ENCODE results near the gene FARP2.

FARP2 gene

DNA sequence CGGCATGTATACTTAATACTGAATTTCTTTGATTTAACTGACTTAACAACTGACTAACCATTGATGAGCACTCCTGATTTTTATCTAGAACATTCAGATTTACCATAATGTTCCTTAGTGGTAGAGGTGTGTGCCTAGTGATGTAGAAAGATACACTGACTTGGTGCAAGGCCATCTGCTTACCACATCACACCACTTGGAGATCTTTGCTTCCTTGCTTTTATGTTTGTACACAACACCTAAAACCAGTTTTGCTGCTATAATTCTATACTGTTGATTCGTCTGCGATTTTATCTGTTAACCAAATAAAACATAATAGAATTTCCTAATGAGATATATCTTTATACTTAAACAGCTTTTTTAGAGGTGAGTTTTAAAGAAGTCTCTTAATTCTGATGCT, 3.9 kb upstream of the FARP2 start:
- Histone ChIP-seq H3K27me3 (ENCODE audit: low read depth, low read length) (no peaks in the 10 kb centered on the region), H3K9me3 (ENCODE audit: control insufficient read depth in 1 of 2, low read length in 2 of 2) (no peaks in the 10 kb centered on the region), H3K36me3 (ENCODE audit: control insufficient read depth in 1 of 2, insufficient read depth in 2 of 2, low read length in 2 of 2) (peaks cover 48 to 57% of the 10 kb centered on the region in 2 donors), H3K27ac (ENCODE audit: low read length) (peak overlapping the region; percentile 6), H3K4me3 (ENCODE audit: low read depth in 1 of 2, low read length in 2 of 2) (no peak overlapping the region), H3K4me1 (ENCODE audit: control insufficient read depth in 1 of 2, insufficient read depth in 2 of 2, low read length in 2 of 2) (peaks cover under 1 to 9% of the 10 kb centered on the region in 2 donors)

DNA sequence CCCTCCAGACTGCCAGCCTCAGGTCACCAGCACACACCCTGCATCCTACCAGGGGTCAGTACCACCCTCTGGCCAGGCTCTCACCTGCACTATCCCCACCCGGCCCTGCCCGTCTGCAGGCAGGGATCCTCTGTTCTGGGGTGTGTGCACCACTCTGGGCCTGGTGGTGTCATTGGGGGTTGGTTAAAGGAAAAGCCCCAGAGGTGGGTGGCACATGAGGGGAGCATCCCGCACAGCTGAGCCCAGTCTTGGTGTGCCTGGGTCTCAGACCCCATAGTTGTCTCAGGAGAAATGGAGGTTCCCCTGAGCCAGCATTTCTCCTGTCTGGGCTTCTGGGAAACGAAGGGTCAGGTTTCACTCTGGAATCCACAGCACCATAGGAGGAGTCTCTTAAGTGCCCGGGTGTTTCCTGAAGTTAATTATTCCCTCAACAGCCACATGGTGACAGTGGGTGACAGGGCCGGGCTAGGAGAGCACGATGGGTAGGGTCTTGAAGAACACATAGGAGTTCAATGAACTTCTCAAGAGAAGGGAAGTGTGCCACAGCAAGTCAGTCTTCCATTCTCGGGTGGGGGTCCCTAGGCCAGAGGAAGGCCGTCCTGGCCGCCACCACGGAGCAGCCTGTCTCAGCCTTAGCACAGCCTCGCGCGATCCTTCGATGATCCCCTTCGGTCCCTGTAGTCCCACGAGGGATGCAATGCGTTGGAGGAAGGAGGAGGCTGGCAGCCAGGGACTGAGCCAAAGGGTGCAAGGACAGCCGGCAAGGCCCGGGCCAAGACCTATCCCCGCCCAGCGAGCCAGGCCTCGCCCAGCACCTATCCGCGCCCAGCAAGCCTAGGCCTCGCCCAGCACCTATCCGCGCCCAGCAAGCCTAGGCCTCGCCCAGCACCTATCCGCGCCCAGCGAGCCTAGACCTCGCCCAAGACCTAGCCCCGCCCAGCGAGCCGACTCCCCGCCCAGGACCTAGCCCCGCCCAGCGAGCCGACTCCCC, 1.1 kb upstream of the FARP2 start:
- peaks cover 33 to 39% of the 10 kb centered on the region in 2 donors for H3K36me3 ChIP-seq (ENCODE audit: control insufficient read depth in 1 of 2, insufficient read depth in 2 of 2, low read length in 2 of 2)
- H3K27ac ChIP-seq (ENCODE audit: low read length): peak overlapping the region; percentile 27
- peaks cover 14 to 19% of the 10 kb centered on the region in 2 donors for H3K4me1 ChIP-seq (ENCODE audit: control insufficient read depth in 1 of 2, insufficient read depth in 2 of 2, low read length in 2 of 2)
- no peaks in the 10 kb centered on the region for H3K9me3 ChIP-seq (ENCODE audit: control insufficient read depth in 1 of 2, low read length in 2 of 2)
- no peaks in the 10 kb centered on the region for H3K27me3 ChIP-seq (ENCODE audit: low read depth, low read length)
- H3K4me3 ChIP-seq (ENCODE audit: low read depth in 1 of 2, low read length in 2 of 2): peak overlapping the region; percentile 22 to 54

DNA sequence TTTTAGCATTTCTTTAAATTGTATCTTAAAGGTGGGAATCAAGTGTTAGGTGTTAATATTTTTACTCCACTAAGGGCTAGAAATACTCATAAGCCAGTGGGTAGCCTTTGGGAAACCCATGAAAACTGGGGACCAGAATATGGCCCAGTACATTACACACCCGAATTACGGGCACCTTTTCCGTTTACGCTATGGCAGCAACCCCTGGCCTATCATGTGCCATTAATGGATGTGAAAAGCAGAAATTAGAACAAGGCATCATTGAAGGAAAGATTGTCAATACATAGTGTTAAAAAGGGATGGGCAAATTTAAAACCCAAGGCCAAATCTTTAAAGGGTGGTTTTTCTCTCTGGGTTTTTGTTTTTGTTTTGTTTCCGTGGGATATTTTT, 781 bp downstream of the FARP2 start:
- Histone ChIP-seq H3K9me3 (ENCODE audit: control insufficient read depth in 1 of 2, low read length in 2 of 2) (no peaks in the 10 kb centered on the region), H3K4me1 (ENCODE audit: control insufficient read depth in 1 of 2, insufficient read depth in 2 of 2, low read length in 2 of 2) (peaks cover 14 to 19% of the 10 kb centered on the region in 2 donors), H3K4me3 (ENCODE audit: low read depth in 1 of 2, low read length in 2 of 2) (peak overlapping the region; percentile 80 to 86), H3K27me3 (ENCODE audit: low read depth, low read length) (no peaks in the 10 kb centered on the region), H3K27ac (ENCODE audit: low read length) (peak overlapping the region; percentile 89), H3K36me3 (ENCODE audit: control insufficient read depth in 1 of 2, insufficient read depth in 2 of 2, low read length in 2 of 2) (peaks cover 16 to 20% of the 10 kb centered on the region in 2 donors)

DNA sequence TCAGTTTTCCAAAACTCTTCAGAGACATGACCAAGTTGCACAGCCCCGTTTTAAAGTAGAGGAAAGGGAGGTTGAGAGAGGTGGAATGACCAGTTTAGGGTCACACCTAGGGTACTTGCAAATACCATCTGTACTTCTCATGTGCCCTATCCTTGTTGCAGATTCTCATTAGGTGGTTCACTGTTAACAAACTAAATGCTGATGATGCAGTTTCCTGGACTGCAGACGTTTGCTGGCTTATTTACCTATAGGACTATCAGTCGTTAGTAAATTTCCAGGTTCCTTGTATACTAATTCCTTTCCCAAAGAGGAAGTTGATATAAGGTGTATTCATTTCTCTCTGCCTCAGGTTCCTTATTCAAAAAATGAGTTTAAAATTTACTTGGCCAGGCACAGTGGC, 1.4 kb downstream of the FARP2 start:
- Histone ChIP-seq H3K36me3 (ENCODE audit: control insufficient read depth in 1 of 2, insufficient read depth in 2 of 2, low read length in 2 of 2) (peaks cover 9 to 13% of the 10 kb centered on the region in 2 donors), H3K27me3 (ENCODE audit: low read depth, low read length) (no peaks in the 10 kb centered on the region), H3K4me1 (ENCODE audit: control insufficient read depth in 1 of 2, insufficient read depth in 2 of 2, low read length in 2 of 2) (peaks cover 14 to 19% of the 10 kb centered on the region in 2 donors), H3K4me3 (ENCODE audit: low read depth in 1 of 2, low read length in 2 of 2) (peak overlapping the region; percentile 80 to 86), H3K9me3 (ENCODE audit: control insufficient read depth in 1 of 2, low read length in 2 of 2) (no peaks in the 10 kb centered on the region), H3K27ac (ENCODE audit: low read length) (peak overlapping the region; percentile 89)

DNA sequence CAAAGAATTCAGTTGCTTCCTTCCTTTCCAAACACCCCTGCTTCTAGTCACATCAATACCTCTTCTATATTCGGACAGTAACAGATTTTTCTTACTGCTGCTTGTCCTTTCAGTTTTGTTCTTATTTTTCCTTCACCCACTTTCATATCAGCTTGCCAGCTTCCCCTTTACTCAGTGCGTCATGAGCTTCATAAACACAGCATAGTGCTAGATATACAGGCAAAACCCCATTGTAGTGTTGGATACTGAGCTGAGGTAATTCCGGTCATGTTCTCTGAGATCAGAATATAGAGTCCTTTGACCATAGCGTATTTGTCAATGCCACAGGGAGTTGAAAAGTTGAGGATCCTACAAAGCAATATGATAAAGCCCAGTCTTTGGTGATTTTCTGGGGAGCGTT, 2.4 kb downstream of the FARP2 start:
- H3K4me3 ChIP-seq (ENCODE audit: low read depth in 1 of 2, low read length in 2 of 2): peak overlapping the region in 1 of 2 donors; percentile 33
- peaks cover 2 to 4% of the 10 kb centered on the region in 2 donors for H3K36me3 ChIP-seq (ENCODE audit: control insufficient read depth in 1 of 2, insufficient read depth in 2 of 2, low read length in 2 of 2)
- H3K27me3 ChIP-seq (ENCODE audit: low read depth, low read length): no peaks in the 10 kb centered on the region
- H3K9me3 ChIP-seq (ENCODE audit: control insufficient read depth in 1 of 2, low read length in 2 of 2): no peaks in the 10 kb centered on the region
- H3K27ac ChIP-seq (ENCODE audit: low read length): peak overlapping the region; percentile 67
- H3K4me1 ChIP-seq (ENCODE audit: control insufficient read depth in 1 of 2, insufficient read depth in 2 of 2, low read length in 2 of 2): peaks cover 14 to 19% of the 10 kb centered on the region in 2 donors

DNA sequence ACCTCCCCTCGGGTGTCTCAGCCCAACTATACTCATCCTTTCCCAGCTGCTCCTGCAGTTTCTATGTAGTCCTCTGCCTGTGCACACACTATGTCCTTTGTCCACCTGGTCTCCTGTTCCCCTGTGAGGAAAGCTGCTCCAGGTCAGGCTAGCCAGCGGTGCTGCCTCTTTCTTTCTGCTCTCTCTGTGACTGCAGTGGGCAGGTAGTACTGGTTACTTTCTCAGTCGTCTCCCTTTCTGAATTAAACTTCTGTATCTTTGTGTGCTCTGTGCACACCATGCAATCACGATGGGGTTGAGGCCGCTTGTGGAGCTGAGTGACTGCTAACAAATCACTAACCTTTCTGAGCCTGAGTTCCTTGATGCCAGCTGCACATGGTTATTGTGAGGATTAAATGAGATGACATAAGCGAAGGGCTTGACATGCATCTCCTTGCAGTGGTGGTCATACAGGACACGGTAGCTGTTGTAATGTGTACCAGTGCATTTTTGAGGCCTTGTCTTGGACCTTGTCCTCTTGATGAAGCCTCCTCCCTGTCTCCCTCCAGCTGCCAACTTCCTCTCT, 3.5 kb downstream of the FARP2 start:
- H3K4me1 ChIP-seq (ENCODE audit: control insufficient read depth in 1 of 2, insufficient read depth in 2 of 2, low read length in 2 of 2): peaks cover 14 to 19% of the 10 kb centered on the region in 2 donors
- no peaks in the 10 kb centered on the region for H3K9me3 ChIP-seq (ENCODE audit: control insufficient read depth in 1 of 2, low read length in 2 of 2)
- no peaks in the 10 kb centered on the region for H3K36me3 ChIP-seq (ENCODE audit: control insufficient read depth in 1 of 2, insufficient read depth in 2 of 2, low read length in 2 of 2)
- no peak overlapping the region for H3K27ac ChIP-seq (ENCODE audit: low read length)
- H3K27me3 ChIP-seq (ENCODE audit: low read depth, low read length): no peaks in the 10 kb centered on the region
- no peak overlapping the region for H3K4me3 ChIP-seq (ENCODE audit: low read depth in 1 of 2, low read length in 2 of 2)

DNA sequence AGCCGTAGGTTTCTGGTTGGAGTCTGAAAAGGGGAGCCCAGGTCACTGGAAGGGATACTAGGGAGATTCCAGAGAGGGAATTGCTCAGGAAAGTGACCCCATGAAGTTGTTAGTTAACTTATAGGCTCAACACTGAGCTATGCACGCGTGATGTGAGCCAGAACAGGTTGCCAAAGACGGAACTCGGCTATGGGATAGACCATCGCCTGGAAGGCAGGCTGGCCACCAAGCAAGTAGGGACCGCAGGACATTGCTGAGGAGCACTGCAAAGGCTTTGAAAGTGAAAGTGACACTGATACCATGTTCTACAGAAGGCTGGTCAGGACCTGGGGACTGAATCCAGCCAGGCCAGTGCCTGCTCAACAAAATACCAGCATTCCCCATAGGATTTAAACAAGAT, 7.3 kb downstream of the FARP2 start:
- no peaks in the 10 kb centered on the region for H3K9me3 ChIP-seq (ENCODE audit: control insufficient read depth in 1 of 2, low read length in 2 of 2)
- H3K27me3 ChIP-seq (ENCODE audit: low read depth, low read length): no peaks in the 10 kb centered on the region
- no peaks in the 10 kb centered on the region for H3K36me3 ChIP-seq (ENCODE audit: control insufficient read depth in 1 of 2, insufficient read depth in 2 of 2, low read length in 2 of 2)
- peaks cover 10 to 16% of the 10 kb centered on the region in 2 donors for H3K4me1 ChIP-seq (ENCODE audit: control insufficient read depth in 1 of 2, insufficient read depth in 2 of 2, low read length in 2 of 2)
- peak overlapping the region in 1 of 2 donors; percentile 5 for H3K4me3 ChIP-seq (ENCODE audit: low read depth in 1 of 2, low read length in 2 of 2)
- H3K27ac ChIP-seq (ENCODE audit: low read length): peak overlapping the region; percentile 24

DNA sequence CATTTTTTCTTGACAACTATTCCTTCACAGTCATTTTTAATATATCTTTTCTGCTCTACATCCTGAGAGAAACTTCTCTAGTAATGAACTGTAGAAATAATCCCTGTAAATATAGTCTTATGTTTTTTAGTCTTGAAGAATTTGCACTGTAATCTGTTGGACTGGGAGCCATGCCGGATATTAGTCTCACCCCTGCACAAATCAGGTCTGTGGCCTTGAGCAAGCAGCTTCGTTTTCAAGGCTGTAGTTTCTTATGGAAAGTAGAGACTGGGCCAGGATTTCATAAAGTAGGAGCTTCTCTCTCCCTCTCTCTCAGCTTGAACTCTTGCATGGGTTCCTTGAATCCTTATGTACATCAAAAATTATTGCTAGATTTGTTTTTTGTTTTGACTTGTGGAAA, 8.7 kb downstream of the FARP2 start:
- no peak overlapping the region for H3K27ac ChIP-seq (ENCODE audit: low read length)
- H3K4me1 ChIP-seq (ENCODE audit: control insufficient read depth in 1 of 2, insufficient read depth in 2 of 2, low read length in 2 of 2): peaks cover 0 to 13% of the 10 kb centered on the region in 2 donors
- H3K4me3 ChIP-seq (ENCODE audit: low read depth in 1 of 2, low read length in 2 of 2): no peak overlapping the region
- H3K9me3 ChIP-seq (ENCODE audit: control insufficient read depth in 1 of 2, low read length in 2 of 2): no peaks in the 10 kb centered on the region
- no peaks in the 10 kb centered on the region for H3K36me3 ChIP-seq (ENCODE audit: control insufficient read depth in 1 of 2, insufficient read depth in 2 of 2, low read length in 2 of 2)
- no peaks in the 10 kb centered on the region for H3K27me3 ChIP-seq (ENCODE audit: low read depth, low read length)

DNA sequence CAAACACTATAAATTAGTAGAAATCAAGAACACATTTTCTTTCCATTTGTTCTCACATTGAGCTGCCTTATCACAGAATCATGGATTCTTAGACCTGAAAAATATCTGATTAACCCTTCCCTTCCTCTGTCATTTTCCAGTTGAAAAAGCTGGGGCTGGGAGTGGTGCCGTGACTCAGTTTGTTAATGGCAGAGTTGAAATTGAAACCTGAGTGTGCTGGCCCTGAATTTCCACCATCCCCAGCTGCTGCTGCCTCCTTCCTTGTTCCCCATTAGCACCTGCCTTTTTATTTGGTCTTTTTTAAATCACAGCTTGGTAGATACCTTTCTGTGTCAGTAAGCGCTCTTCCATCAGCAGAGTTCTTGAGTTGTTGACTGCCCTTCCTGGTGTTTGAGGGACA, 10.6 kb downstream of the FARP2 start:
- Histone ChIP-seq H3K9me3 (ENCODE audit: control insufficient read depth in 1 of 2, low read length in 2 of 2) (no peaks in the 10 kb centered on the region), H3K36me3 (ENCODE audit: control insufficient read depth in 1 of 2, insufficient read depth in 2 of 2, low read length in 2 of 2) (no peaks in the 10 kb centered on the region), H3K4me1 (ENCODE audit: control insufficient read depth in 1 of 2, insufficient read depth in 2 of 2, low read length in 2 of 2) (peaks cover 0 to 13% of the 10 kb centered on the region in 2 donors), H3K27me3 (ENCODE audit: low read depth, low read length) (no peaks in the 10 kb centered on the region), H3K4me3 (ENCODE audit: low read depth in 1 of 2, low read length in 2 of 2) (no peak overlapping the region), H3K27ac (ENCODE audit: low read length) (no peak overlapping the region)

DNA sequence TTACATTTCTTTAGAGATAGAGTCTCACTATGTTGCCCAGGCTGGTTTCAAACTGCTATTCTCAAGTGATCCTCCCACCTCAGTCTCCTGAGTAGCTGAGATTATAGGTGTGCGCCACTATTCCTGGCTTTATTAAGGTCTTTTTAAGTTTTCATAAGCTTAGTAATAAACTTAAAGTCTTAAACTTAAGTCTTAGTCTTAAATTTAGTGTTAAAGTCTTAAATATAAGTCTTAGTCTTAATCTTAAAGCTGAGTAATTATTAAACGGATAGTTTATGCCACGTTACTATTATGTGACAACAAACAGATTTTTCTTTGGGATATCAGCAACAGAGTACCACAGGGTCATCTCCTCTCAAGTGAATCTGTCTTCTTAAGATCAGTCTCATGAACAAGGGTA, 12.6 kb downstream of the FARP2 start:
- Histone ChIP-seq H3K36me3 (ENCODE audit: control insufficient read depth in 1 of 2, insufficient read depth in 2 of 2, low read length in 2 of 2) (peaks cover 0 to 5% of the 10 kb centered on the region in 2 donors), H3K4me1 (ENCODE audit: control insufficient read depth in 1 of 2, insufficient read depth in 2 of 2, low read length in 2 of 2) (peaks cover 7 to 13% of the 10 kb centered on the region in 2 donors), H3K9me3 (ENCODE audit: control insufficient read depth in 1 of 2, low read length in 2 of 2) (no peaks in the 10 kb centered on the region), H3K27me3 (ENCODE audit: low read depth, low read length) (no peaks in the 10 kb centered on the region), H3K27ac (ENCODE audit: low read length) (no peak overlapping the region), H3K4me3 (ENCODE audit: low read depth in 1 of 2, low read length in 2 of 2) (no peak overlapping the region)

DNA sequence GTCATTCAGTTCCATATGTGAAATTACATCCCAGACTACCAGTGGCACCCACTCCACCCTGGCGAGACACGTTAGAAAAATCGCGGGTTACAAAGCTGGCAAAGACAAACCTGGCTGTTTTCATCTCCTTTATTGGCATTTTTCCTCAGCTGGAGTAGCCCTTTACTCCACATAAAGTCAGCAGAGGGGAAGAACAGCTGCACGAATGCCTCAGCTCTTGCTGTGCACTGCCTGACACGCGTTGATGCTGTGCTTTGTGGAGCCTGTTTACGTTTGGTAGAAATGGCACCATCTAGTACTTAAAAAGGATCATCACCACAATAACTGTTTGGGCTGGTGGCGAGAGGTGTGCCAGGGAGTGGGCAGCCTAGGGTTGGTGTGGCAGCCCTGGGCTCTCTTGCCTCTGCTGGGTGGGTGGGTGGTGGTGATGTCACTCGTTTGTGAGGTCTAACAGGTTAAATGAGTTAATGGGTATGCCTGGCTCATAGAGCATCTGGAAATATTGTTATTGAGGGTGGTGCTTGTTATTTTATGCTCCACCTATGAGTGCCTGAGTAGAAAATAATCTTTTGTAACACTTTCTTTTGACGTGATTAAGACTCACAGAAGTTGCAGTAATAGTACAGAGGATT, 16.4 kb downstream of the FARP2 start:
- no peak overlapping the region for H3K4me3 ChIP-seq (ENCODE audit: low read depth in 1 of 2, low read length in 2 of 2)
- H3K9me3 ChIP-seq (ENCODE audit: control insufficient read depth in 1 of 2, low read length in 2 of 2): no peaks in the 10 kb centered on the region
- H3K4me1 ChIP-seq (ENCODE audit: control insufficient read depth in 1 of 2, insufficient read depth in 2 of 2, low read length in 2 of 2): peaks cover 4 to 7% of the 10 kb centered on the region in 2 donors

More for the DNA sequence above, 16.4 kb downstream of the FARP2 start:
- Histone ChIP-seq H3K36me3 (ENCODE audit: control insufficient read depth in 1 of 2, insufficient read depth in 2 of 2, low read length in 2 of 2) (peaks cover 10 to 15% of the 10 kb centered on the region in 2 donors), H3K27ac (ENCODE audit: low read length) (no peak overlapping the region), H3K27me3 (ENCODE audit: low read depth, low read length) (no peaks in the 10 kb centered on the region)
